GM12891 (cell line): Measurements from ENCODE around the gene PTPRT.

Source experiments
- POLR2A ChIP-seq: IDR thresholded peaks from 2 replicates; pipeline ENCODE4 v1.6.1; 2011; ENCODE audit warnings: low read depth, low read length, control low read depth
- POLR2AphosphoS5 ChIP-seq: IDR thresholded peaks from 2 replicates; pipeline ENCODE4 v1.6.1; 2011; ENCODE audit warnings: low read depth, low read length, control low read depth
- POU2F2 ChIP-seq: IDR thresholded peaks from 2 replicates; pipeline ENCODE4 v1.6.1; 2011; ENCODE audit warnings: low read depth, mild to moderate bottlenecking, control low read depth, low read length, moderate library complexity
- SPI1 ChIP-seq: IDR thresholded peaks from 2 replicates; pipeline ENCODE4 v1.6.1; 2011; ENCODE audit warnings: low read depth, low read length, control low read depth
- TAF1 ChIP-seq: IDR thresholded peaks from 2 replicates; pipeline ENCODE4 v1.6.1; 2011; ENCODE audit warnings: low read depth, low read length, control low read depth

DNA sequence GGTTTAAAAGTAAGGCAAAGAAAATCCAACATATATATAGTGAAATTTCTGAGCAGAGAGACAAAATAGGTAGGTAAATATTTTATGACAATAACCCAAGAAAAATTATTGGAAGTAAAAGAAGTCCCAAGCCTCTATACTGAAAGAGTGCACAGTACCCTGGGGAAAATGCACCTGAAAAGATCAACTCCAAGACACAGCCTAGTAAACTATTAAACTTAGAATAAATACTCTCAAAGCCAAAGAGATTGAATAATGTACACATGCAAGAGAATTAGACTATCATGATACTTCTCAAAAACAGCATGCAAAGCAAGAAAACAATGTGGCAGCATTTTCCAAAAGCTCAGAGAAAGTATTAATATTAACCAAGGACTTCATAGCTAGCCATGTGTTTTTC is 894.7 kb downstream of the PTPRT start:
- TF ChIP-seq POLR2AphosphoS5: no peak
- TF ChIP-seq POLR2A: no peak
- TF ChIP-seq SPI1: no peak
- no peak for TF ChIP-seq TAF1
- no peak for TF ChIP-seq POU2F2
